ENCODE results near the gene CFB. TPM values are rescaled to one million over a fixed set of nuclear protein-coding genes. Genes with fewer than 3 reads are reported as not detected.
"Not testable (repeated sequence)": the region's sequence is repeated elsewhere in the genome, so short reads cannot be mapped to it uniquely, and the experiment has no call there.

The CFB gene
- total RNA-seq, 1 donor from 2014 or later, result 7.1 TPM

- no peak for DNase-seq
Measured at GRCh38 chr6:31915351-31915750, 30.5 kb upstream of the CFB start.

- no peak for DNase-seq
Measured at GRCh38 chr6:31915756-31916155, 30.1 kb upstream of the CFB start.

GRCh38 chr6:31918069-31918720, 27.7 kb upstream of the CFB start:
- no peak for DNase-seq

- no peak for DNase-seq
Measured at GRCh38 chr6:31919624-31920303, 26.1 kb upstream of the CFB start.

GRCh38 chr6:31920811-31921210, 25.1 kb upstream of the CFB start:
- DNase-seq, result no peak

- DNase-seq, result no peak
Measured at GRCh38 chr6:31922942-31923341, 23.0 kb upstream of the CFB start.

GRCh38 chr6:31927242-31927862, 18.5 kb upstream of the CFB start, which contains the start of gene C2:
Gene C2, plus strand, starts transcription at chr6:31927717. Its CDS starts 36 bp downstream, at chr6:31927753.
- DNase-seq, result no peak

- no peak for DNase-seq
Measured at GRCh38 chr6:31927863-31928671, 17.8 kb upstream of the CFB start.

- no peak for DNase-seq
Measured at GRCh38 chr6:31928672-31928939, 17.3 kb upstream of the CFB start.

- no peak for DNase-seq
Measured at GRCh38 chr6:31930962-31931361, 14.9 kb upstream of the CFB start.

- DNase-seq, result not testable (repeated sequence)
Measured at GRCh38 chr6:31932137-31932536, 13.8 kb upstream of the CFB start.

GRCh38 chr6:31933537-31933936, 12.4 kb upstream of the CFB start:
- DNase-seq, result no peak

- DNase-seq, result no peak
Measured at GRCh38 chr6:31935021-31935420, 10.9 kb upstream of the CFB start.

- no peak for DNase-seq
Measured at GRCh38 chr6:31935823-31936222, 10.1 kb upstream of the CFB start.

GRCh38 chr6:31940256-31940664, 5.6 kb upstream of the CFB start:
- no peak for DNase-seq

- no peak for DNase-seq
Measured at GRCh38 chr6:31943742-31944141, 2.2 kb upstream of the CFB start.

GRCh38 chr6:31945154-31945506, 765 bp upstream of the CFB start:
- no peak for DNase-seq

- DNase-seq, result no peak
Measured at GRCh38 chr6:31946370-31946885, 533 bp downstream of the CFB start.

GRCh38 chr6:31947070-31947675, 1.3 kb downstream of the CFB start:
- DNase-seq, result no peak

GRCh38 chr6:31947864-31948263, 2.0 kb downstream of the CFB start:
- DNase-seq, result no peak

GRCh38 chr6:31948306-31948705, 2.4 kb downstream of the CFB start:
- DNase-seq, result no peak

- DNase-seq, result no peak
Measured at GRCh38 chr6:31948753-31949413, 3.0 kb downstream of the CFB start.

Measured in tongue (tissue), 2 donors.